SU-DHL-6 (cell line): ENCODE results near the gene DGUOK.

Experiments
- EZH2phosphoT487 ChIP-seq: fragments of 200-600 bp; sonication (generic), shearing (Covaris generic); conservative IDR thresholded peaks from 2 replicates; pipeline ENCODE4 v1.6.1; 2018; ENCODE audit warnings: mild to moderate bottlenecking, antibody characterized with exemption, low read length, moderate library complexity, mixed read lengths
- TF ChIP-seq, protein P1 (sequence below): fragments of 200-600 bp; sonication (generic); IDR thresholded peaks from one replicate; pipeline ENCODE4 v1.5.1; 2017; ENCODE audit warnings: antibody characterized with exemption, mild to moderate bottlenecking, low read length, moderate library complexity; ENCODE audit not compliant: insufficient read depth, poor library complexity, severe bottlenecking

DNA sequence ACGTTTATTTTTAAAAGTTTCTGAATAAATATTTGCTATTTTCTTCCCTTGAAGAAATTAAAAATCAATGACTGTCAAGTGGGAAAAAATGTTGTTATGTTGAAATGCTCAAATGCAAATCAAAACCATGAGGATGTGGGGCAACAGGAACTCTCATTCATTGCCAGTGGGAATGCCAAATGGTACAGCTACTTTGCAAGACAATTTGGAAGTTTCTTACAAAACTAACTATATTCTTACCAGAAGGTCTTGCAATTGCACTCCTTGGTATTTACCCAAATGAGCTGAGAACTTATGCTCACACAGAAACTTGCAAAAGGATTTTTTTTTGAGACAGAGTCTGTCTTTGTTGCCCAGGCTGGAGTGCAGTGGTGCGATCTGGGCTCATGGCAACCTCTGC is 41.3 kb upstream of the DGUOK start:
- TF ChIP-seq, protein P1, sequence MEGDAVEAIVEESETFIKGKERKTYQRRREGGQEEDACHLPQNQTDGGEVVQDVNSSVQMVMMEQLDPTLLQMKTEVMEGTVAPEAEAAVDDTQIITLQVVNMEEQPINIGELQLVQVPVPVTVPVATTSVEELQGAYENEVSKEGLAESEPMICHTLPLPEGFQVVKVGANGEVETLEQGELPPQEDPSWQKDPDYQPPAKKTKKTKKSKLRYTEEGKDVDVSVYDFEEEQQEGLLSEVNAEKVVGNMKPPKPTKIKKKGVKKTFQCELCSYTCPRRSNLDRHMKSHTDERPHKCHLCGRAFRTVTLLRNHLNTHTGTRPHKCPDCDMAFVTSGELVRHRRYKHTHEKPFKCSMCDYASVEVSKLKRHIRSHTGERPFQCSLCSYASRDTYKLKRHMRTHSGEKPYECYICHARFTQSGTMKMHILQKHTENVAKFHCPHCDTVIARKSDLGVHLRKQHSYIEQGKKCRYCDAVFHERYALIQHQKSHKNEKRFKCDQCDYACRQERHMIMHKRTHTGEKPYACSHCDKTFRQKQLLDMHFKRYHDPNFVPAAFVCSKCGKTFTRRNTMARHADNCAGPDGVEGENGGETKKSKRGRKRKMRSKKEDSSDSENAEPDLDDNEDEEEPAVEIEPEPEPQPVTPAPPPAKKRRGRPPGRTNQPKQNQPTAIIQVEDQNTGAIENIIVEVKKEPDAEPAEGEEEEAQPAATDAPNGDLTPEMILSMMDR, result no peak
- TF ChIP-seq EZH2phosphoT487, result no peak
